Lung microvascular endothelial cell (primary cell): ENCODE data around the gene ZFYVE27. TPM values are rescaled to one million over a fixed set of nuclear protein-coding genes. Genes with fewer than 3 reads are reported as not detected.

Experiments
- DNase-seq, 2 donors: peaks; one replicate each; pipeline versions ENCODE4 v3.0.0 to v3.0.0-alpha.2; 2010; ENCODE audit warnings: low read depth in 2 of 2
- total RNA-seq: library from RNA; depleted of rRNA; stranded (reverse); fragments of >200 nt; gene quantifications from 2 replicates; pipeline ENCODE4 v1.2.1, GENCODE V29; 2014

The ZFYVE27 gene
- total RNA-seq, 1 donor from 2014 or later, result 18.8 TPM

- DNase-seq, result peak; percentile 46 to 71
Observed at GRCh38 chr10:97714401-97715258, 22.3 kb upstream of the ZFYVE27 start.

- peak in 1 of 2 donors; percentile 16 for DNase-seq
Observed at GRCh38 chr10:97715259-97715874, 21.6 kb upstream of the ZFYVE27 start.

- DNase-seq, result no peak
Observed at GRCh38 chr10:97717627-97718026, 19.3 kb upstream of the ZFYVE27 start.

GRCh38 chr10:97718178-97718577, 18.8 kb upstream of the ZFYVE27 start:
- no peak for DNase-seq

- DNase-seq, result peak in 1 of 2 donors; percentile 77
Observed at GRCh38 chr10:97718659-97719142, 18.2 kb upstream of the ZFYVE27 start.

GRCh38 chr10:97719602-97720001, 17.3 kb upstream of the ZFYVE27 start:
- no peak for DNase-seq

GRCh38 chr10:97721871-97722780, 14.8 kb upstream of the ZFYVE27 start:
- DNase-seq, result no peak

- DNase-seq, result no peak
Observed at GRCh38 chr10:97723001-97723400, 13.9 kb upstream of the ZFYVE27 start.

GRCh38 chr10:97724341-97724941, 12.5 kb upstream of the ZFYVE27 start:
- DNase-seq, result no peak

GRCh38 chr10:97726636-97727178, 10.2 kb upstream of the ZFYVE27 start:
- peak; percentile 82 to 87 for DNase-seq

GRCh38 chr10:97729014-97729413, 7.9 kb upstream of the ZFYVE27 start:
- no peak for DNase-seq

- peak; percentile 75 to 81 for DNase-seq
Observed at GRCh38 chr10:97731346-97732051, 5.4 kb upstream of the ZFYVE27 start.

- DNase-seq, result no peak
Observed at GRCh38 chr10:97732052-97732359, 4.9 kb upstream of the ZFYVE27 start.

- no peak for DNase-seq
Observed at GRCh38 chr10:97733256-97733655, 3.7 kb upstream of the ZFYVE27 start.

- DNase-seq, result no peak
Observed at GRCh38 chr10:97734021-97734420, 2.9 kb upstream of the ZFYVE27 start.

- DNase-seq, result no peak
Observed at GRCh38 chr10:97736403-97736901, 476 bp upstream of the ZFYVE27 start.

- DNase-seq, result no peak
Observed at GRCh38 chr10:97737770-97738265, 890 bp downstream of the ZFYVE27 start.

- no peak for DNase-seq
Observed at GRCh38 chr10:97738616-97739015, 1.7 kb downstream of the ZFYVE27 start.

GRCh38 chr10:97740613-97741012, 3.7 kb downstream of the ZFYVE27 start:
- no peak for DNase-seq
